Mesothelial cell of epicardium (in vitro differentiated cells): ENCODE results near the gene ISG20L2. TPM values are rescaled to one million over a fixed set of nuclear protein-coding genes. Genes with fewer than 3 reads are reported as not detected.

Experiments
- DNase-seq, 2 experiments: peaks; one replicate each; pipeline ENCODE4 v3.0.0; 2021; ENCODE audit warnings: low spot score in 2 of 2; ENCODE audit not compliant: unreplicated experiment in 2 of 2
- H3K27ac Mint-ChIP-seq: 2 replicates; pipeline ENCODE4 v1.8.0; 2021; ENCODE audit warnings: mixed read lengths
- H3K27me3 Mint-ChIP-seq: 2 replicates; pipeline ENCODE4 v1.8.0; 2021; ENCODE audit warnings: low read depth, mixed read lengths
- H3K36me3 Mint-ChIP-seq: 2 replicates; pipeline ENCODE4 v1.8.0; 2021; ENCODE audit warnings: mixed read lengths
- H3K4me1 Mint-ChIP-seq: 2 replicates; pipeline ENCODE4 v1.8.0; 2021; ENCODE audit warnings: mixed read lengths
- H3K4me3 Mint-ChIP-seq: 2 replicates; pipeline ENCODE4 v1.8.0; 2021; ENCODE audit warnings: mild to moderate bottlenecking, moderate library complexity, mixed read lengths
- H3K9me3 Mint-ChIP-seq: 2 replicates; pipeline ENCODE4 v1.8.0; 2021; ENCODE audit warnings: mixed read lengths
- total RNA-seq: library from RNA; stranded (reverse); gene quantifications from 3 replicates; pipeline ENCODE4 v1.2.1, GENCODE V29; 2021
- TF ChIP-seq, protein P1 (sequence below): fragments of 200-600 bp; sonication (generic); IDR thresholded peaks from one replicate; pipeline ENCODE4 v1.5.0; 2021; ENCODE audit warnings: antibody characterized with exemption; ENCODE audit not compliant: unreplicated experiment

ISG20L2 gene, protein sequence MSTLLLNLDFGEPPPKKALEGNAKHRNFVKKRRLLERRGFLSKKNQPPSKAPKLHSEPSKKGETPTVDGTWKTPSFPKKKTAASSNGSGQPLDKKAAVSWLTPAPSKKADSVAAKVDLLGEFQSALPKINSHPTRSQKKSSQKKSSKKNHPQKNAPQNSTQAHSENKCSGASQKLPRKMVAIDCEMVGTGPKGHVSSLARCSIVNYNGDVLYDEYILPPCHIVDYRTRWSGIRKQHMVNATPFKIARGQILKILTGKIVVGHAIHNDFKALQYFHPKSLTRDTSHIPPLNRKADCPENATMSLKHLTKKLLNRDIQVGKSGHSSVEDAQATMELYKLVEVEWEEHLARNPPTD
- 37.3 to 41.9 TPM (median 39.3 TPM) in 3 replicates for total RNA-seq

DNA sequence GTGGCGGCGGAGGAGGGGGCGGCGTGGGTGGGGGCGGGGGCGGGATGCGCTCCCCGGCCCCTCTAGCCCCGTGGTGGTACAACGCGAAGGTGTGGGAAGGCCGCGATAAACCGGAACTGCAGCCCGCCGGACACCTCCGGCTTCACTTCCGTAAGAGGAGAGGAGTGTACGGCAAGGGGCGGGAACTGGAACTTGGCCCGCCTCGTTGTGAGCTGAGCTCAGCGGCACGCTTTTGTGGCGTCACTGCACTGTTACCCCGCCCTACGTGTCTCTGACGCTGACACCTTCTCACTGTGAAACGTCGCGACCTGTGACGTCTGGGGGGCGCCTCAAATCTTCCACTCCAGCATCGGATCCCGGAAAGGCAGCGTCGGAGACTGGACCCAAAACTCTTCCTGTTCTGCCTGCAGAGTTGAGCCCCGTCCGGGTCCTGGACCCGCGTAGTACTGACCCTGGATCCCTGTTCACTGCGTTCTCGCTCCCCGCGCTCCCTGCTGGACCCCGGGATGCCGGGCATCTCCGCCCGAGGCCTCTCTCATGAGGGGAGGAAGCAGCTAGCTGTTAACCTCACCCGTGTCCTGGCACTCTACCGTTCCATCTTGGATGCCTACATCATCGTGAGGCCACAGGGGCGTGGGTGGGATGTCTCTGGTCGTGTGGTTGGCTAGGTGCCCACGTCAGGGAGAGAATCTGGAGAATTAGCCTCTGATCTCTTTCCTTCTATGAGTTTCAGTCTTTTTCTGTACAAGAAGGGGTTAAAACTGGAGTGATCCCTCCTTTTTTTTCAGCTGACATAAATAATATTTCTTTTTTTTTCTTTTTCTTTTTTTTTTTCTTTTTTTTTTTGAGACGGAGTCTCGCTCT, at the start of gene ISG20L2:
Gene ISG20L2 (minus strand): TSS at position 168 of the 864 bp plus-strand sequence. CDS start 1,114 bp downstream, outside the sequence.
- TF ChIP-seq, protein P1, sequence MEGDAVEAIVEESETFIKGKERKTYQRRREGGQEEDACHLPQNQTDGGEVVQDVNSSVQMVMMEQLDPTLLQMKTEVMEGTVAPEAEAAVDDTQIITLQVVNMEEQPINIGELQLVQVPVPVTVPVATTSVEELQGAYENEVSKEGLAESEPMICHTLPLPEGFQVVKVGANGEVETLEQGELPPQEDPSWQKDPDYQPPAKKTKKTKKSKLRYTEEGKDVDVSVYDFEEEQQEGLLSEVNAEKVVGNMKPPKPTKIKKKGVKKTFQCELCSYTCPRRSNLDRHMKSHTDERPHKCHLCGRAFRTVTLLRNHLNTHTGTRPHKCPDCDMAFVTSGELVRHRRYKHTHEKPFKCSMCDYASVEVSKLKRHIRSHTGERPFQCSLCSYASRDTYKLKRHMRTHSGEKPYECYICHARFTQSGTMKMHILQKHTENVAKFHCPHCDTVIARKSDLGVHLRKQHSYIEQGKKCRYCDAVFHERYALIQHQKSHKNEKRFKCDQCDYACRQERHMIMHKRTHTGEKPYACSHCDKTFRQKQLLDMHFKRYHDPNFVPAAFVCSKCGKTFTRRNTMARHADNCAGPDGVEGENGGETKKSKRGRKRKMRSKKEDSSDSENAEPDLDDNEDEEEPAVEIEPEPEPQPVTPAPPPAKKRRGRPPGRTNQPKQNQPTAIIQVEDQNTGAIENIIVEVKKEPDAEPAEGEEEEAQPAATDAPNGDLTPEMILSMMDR, result no peak
- no peak within 1 kb of the TSS for H3K4me3 Mint-ChIP-seq
- H3K36me3 Mint-ChIP-seq, result peaks cover 13% of the 10 kb centered on the region
- H3K4me1 Mint-ChIP-seq, result peaks cover 15% of the 10 kb centered on the region
- peak; percentile 88 to 91 for DNase-seq
- H3K27ac Mint-ChIP-seq, result peak within 1 kb of the TSS; percentile 99
- no peaks in the 10 kb centered on the region for H3K27me3 Mint-ChIP-seq
- no peaks in the 10 kb centered on the region for H3K9me3 Mint-ChIP-seq

DNA sequence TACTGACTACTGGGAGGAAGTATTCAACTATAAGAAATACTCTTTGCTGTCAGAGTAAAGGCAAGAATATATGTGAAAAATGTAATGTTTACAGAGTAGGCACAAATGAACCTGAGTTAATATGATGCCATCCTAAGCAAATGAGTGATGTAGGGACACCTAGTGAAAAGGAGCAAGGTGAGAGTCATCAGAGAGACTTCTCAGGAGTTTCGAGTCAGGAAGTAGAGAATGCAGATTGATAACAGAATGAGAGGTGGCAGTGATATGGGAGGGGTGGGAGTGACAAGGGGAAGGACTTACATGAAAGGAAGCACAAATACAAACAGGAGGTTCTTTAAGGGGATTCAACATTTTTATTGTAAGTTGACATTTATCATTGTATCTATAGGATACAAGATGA, 49.0 kb upstream of the ISG20L2 start:
- Mint-ChIP-seq H3K4me1 (peaks cover 28% of the 10 kb centered on the region), H3K4me3 (no peak overlapping the region), H3K27me3 (no peaks in the 10 kb centered on the region), H3K27ac (peak overlapping the region; percentile 49), H3K36me3 (peaks cover 8% of the 10 kb centered on the region), H3K9me3 (no peaks in the 10 kb centered on the region)
- TF ChIP-seq, protein P1, result no peak
- DNase-seq, result no peak

DNA sequence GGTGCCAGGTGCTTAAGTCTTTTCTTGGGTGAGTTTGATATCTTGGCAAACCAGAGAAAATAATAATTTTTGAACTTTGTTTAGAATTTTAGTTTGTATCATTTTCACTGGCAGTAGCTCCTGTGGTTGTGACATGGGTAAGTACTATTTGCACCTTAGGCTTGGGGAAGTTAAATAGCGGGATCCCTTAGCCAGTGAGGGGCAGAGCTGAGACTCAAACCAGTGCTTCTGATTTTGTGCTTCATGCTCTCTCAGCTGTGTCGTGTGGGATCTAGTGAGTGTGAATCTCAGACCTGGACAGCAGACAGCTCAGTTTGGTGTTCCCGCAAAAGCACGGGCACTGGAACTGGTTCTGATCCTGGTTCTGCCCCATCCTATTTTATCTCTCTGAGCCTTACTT, 48.4 kb upstream of the ISG20L2 start:
- peak overlapping the region; percentile 49 for H3K27ac Mint-ChIP-seq
- no peak for DNase-seq
- no peak overlapping the region for H3K4me3 Mint-ChIP-seq
- peaks cover 35% of the 10 kb centered on the region for H3K4me1 Mint-ChIP-seq
- H3K36me3 Mint-ChIP-seq, result peaks cover 7% of the 10 kb centered on the region
- no peaks in the 10 kb centered on the region for H3K27me3 Mint-ChIP-seq
- TF ChIP-seq, protein P1, result no peak
- no peaks in the 10 kb centered on the region for H3K9me3 Mint-ChIP-seq

DNA sequence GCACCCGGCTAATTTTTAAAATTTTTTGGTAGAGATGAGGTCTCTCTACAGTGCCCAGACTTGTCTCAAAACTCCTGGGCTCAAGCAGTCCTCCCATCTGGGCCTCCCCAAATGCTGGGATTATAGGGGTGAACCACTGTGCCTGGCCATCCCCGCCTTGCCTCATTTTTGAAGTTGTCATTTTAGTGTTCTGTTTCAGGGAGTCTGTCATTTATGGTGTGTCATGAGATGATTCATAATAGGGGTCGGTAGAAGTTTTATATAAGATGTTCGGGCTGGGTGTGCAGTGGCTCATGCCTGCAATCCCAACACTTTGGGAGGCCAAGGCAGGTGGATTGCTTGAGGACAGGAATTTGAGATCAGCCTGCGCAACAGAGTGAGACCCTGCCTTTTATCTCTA, 47.2 kb upstream of the ISG20L2 start:
- DNase-seq, result no peak
- H3K9me3 Mint-ChIP-seq, result no peaks in the 10 kb centered on the region
- TF ChIP-seq, protein P1, result no peak
- H3K4me1 Mint-ChIP-seq, result peaks cover 41% of the 10 kb centered on the region
- no peaks in the 10 kb centered on the region for H3K27me3 Mint-ChIP-seq
- no peak overlapping the region for H3K4me3 Mint-ChIP-seq
- H3K27ac Mint-ChIP-seq, result no peak overlapping the region
- peaks cover 9% of the 10 kb centered on the region for H3K36me3 Mint-ChIP-seq

DNA sequence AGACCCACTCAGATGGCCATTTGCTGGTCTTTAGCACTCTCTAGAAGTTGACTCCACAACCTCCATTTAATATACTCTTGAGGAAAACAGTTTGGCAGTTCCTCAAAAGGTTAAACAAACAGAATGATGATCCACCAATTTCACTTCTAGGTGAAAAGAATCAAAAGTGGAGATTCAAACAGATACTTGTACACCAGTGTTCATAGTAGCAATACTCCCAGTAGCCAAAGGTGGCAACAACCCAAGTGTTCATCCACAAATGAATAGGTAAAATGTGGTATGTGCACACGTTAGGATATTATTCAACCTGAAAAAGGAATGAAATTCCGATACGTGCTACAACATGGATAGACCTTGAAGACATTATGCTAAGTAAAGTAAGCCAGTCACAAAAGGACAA, 45.0 kb upstream of the ISG20L2 start:
- TF ChIP-seq, protein P1, result no peak
- Mint-ChIP-seq H3K27me3 (no peaks in the 10 kb centered on the region), H3K9me3 (no peaks in the 10 kb centered on the region), H3K4me1 (peaks cover 55% of the 10 kb centered on the region), H3K36me3 (peaks cover 12% of the 10 kb centered on the region), H3K4me3 (no peak overlapping the region), H3K27ac (peak overlapping the region; percentile 85)
- no peak for DNase-seq
